ENCODE data around the gene AUH. TPM values are rescaled to one million over a fixed set of nuclear protein-coding genes. Genes with fewer than 3 reads are reported as not detected.

The AUH gene
- total RNA-seq, 1 donor from 2014 or later = 8.8 TPM

- no peak for DNase-seq (ENCODE audit: low read depth, low spot score)
Observed at GRCh38 chr9:91172329-91172728, 189.4 kb downstream of the AUH start.

- no peak for DNase-seq (ENCODE audit: low read depth, low spot score)
Observed at GRCh38 chr9:91170951-91171350, 190.8 kb downstream of the AUH start.

GRCh38 chr9:91166796-91167366 lies 194.8 kb downstream of the AUH start:
- DNase-seq (ENCODE audit: low read depth, low spot score) = no peak

- DNase-seq (ENCODE audit: low read depth, low spot score) = peak; percentile 63
Observed at GRCh38 chr9:91164724-91165520, 196.8 kb downstream of the AUH start.

Other genes starting within 250 kb of the AUH start
- gene NFIL3, start 61.9 kb upstream of the AUH start, total RNA-seq = 4.6 and 4.7 TPM in 2 replicates

Data from pulmonary artery endothelial cell (primary cell).